Fibroblast of the aortic adventitia (primary cell): ENCODE data around the gene CTSK. TPM values are rescaled to one million over a fixed set of nuclear protein-coding genes. Genes with fewer than 3 reads are reported as not detected.
"Not testable (repeated sequence)": the region's sequence is repeated elsewhere in the genome, so short reads cannot be mapped to it uniquely, and the experiment has no call there.

Source experiments
- DNase-seq: peaks from one replicate; pipeline ENCODE4 v3.0.0-alpha.2; 2010; ENCODE audit warnings: low read depth
- H3K4me3 ChIP-seq: 2 replicates; pipeline ENCODE4 v1.5.1; 2011; ENCODE audit warnings: low read depth, mild to moderate bottlenecking, control low read depth, low read length, moderate library complexity
- CTCF ChIP-seq: IDR thresholded peaks from 2 replicates; pipeline ENCODE4 v1.5.1; 2011; ENCODE audit warnings: mild to moderate bottlenecking, low read length, control low read depth, inconsistent platforms; ENCODE audit not compliant: insufficient read depth
- total RNA-seq: library from RNA; depleted of rRNA; stranded (reverse); fragments of >200 nt; gene quantifications from 2 replicates; pipeline ENCODE4 v1.2.3, GENCODE V29; 2012; ENCODE audit warnings: low replicate concordance

The CTSK gene
- total RNA-seq, 1 donor = 547 TPM

GRCh38 chr1:150804671-150805070 lies 3.4 kb downstream of the CTSK start:
- DNase-seq = no peak
- TF ChIP-seq CTCF = no peak
- no peak overlapping the region for H3K4me3 ChIP-seq

GRCh38 chr1:150799089-150799488 lies 9.0 kb downstream of the CTSK start:
- no peak for TF ChIP-seq CTCF
- DNase-seq = no peak
- H3K4me3 ChIP-seq = no peak overlapping the region

- DNase-seq = no peak
- no peak for TF ChIP-seq CTCF
- H3K4me3 ChIP-seq = no peak overlapping the region
Observed at GRCh38 chr1:150798525-150798924, 9.5 kb downstream of the CTSK start.

- no peak for TF ChIP-seq CTCF
- no peak overlapping the region for H3K4me3 ChIP-seq
- no peak for DNase-seq
Observed at GRCh38 chr1:150796374-150796773, 11.7 kb downstream of the CTSK start.

GRCh38 chr1:150793778-150794177 lies 14.3 kb downstream of the CTSK start:
- not testable (repeated sequence) for DNase-seq, H3K4me3 ChIP-seq

- no peak overlapping the region for H3K4me3 ChIP-seq
- no peak for DNase-seq
- TF ChIP-seq CTCF = no peak
Observed at GRCh38 chr1:150793221-150793620, 14.8 kb downstream of the CTSK start.

- H3K4me3 ChIP-seq = no peak overlapping the region
- no peak for TF ChIP-seq CTCF
- no peak for DNase-seq
Observed at GRCh38 chr1:150791585-150791984, 16.5 kb downstream of the CTSK start.
